ENCODE measurements around the gene LAMA2. TPM values are rescaled to one million over a fixed set of nuclear protein-coding genes. Genes with fewer than 3 reads are reported as not detected.

The LAMA2 gene
- total RNA-seq, 1 experiment from 2014 or later: 0.02 TPM

GRCh38 chr6:128863983-128864382 is 19.0 kb upstream of the LAMA2 start:
- POLR2A ChIA-PET: no interaction called here
- no peak overlapping the region for H3K4me3 Mint-ChIP-seq (ENCODE audit: unreplicated experiment)
- BruUV-seq (replicated peaks): no TSS peak
- Histone ChIP-seq H3K4me3 (ENCODE audit: low read depth, low read length) (no peak overlapping the region), H3K27me3 (replicated peaks; ENCODE audit: control insufficient read depth, insufficient read depth, low read length) (no peaks in the 10 kb centered on the region), H3K4me1 (no peaks in the 10 kb centered on the region), H3K9me3 (peaks cover 4% of the 10 kb centered on the region), H3K36me3 (ENCODE audit: control insufficient read depth, insufficient read depth, low read length) (no peaks in the 10 kb centered on the region)
- DNase-seq: no peak
- H3K4me1 Mint-ChIP-seq (ENCODE audit: low read depth, unreplicated experiment): no peaks in the 10 kb centered on the region
- H3K27ac Mint-ChIP-seq (ENCODE audit: unreplicated experiment): no peak overlapping the region
- intact Hi-C loops (cut with micrococcal nuclease; ENCODE audit: unreplicated experiment): no loop called here
- TF ChIP-seq CTCF (IDR thresholded peaks at IDR 0.05; ENCODE audit: insufficient read depth in 1 of 2, low read depth in 1 of 2, low read length in 1 of 2, severe bottlenecking in 1 of 2, unreplicated experiment in 1 of 2): no peak
- peaks cover 3% of the 10 kb centered on the region for H3K27me3 Mint-ChIP-seq (ENCODE audit: insufficient read depth, unreplicated experiment)
- CTCF ChIA-PET: no interaction called here
- peaks cover 6% of the 10 kb centered on the region for H3K36me3 Mint-ChIP-seq (ENCODE audit: insufficient read depth, unreplicated experiment)
- H3K9me3 Mint-ChIP-seq (ENCODE audit: unreplicated experiment): peaks cover 23% of the 10 kb centered on the region

GRCh38 chr6:128870746-128871145 is 12.2 kb upstream of the LAMA2 start:
- ChIA-PET POLR2A (no interaction called here), CTCF (no interaction called here)
- no peak for DNase-seq
- no peak overlapping the region for H3K4me3 ChIP-seq (ENCODE audit: low read depth, low read length)
- H3K9me3 Mint-ChIP-seq (ENCODE audit: unreplicated experiment): no peaks in the 10 kb centered on the region
- H3K4me1 ChIP-seq: no peaks in the 10 kb centered on the region
- TF ChIP-seq CTCF (IDR thresholded peaks at IDR 0.05; ENCODE audit: insufficient read depth in 1 of 2, low read depth in 1 of 2, low read length in 1 of 2, severe bottlenecking in 1 of 2, unreplicated experiment in 1 of 2): no peak
- H3K27me3 ChIP-seq (replicated peaks; ENCODE audit: control insufficient read depth, insufficient read depth, low read length): no peaks in the 10 kb centered on the region
- H3K4me3 Mint-ChIP-seq (ENCODE audit: unreplicated experiment): no peak overlapping the region
- no peak overlapping the region for H3K27ac Mint-ChIP-seq (ENCODE audit: unreplicated experiment)
- no peaks in the 10 kb centered on the region for H3K36me3 Mint-ChIP-seq (ENCODE audit: insufficient read depth, unreplicated experiment)
- BruUV-seq (replicated peaks): no TSS peak
- H3K4me1 Mint-ChIP-seq (ENCODE audit: low read depth, unreplicated experiment): no peaks in the 10 kb centered on the region
- no peaks in the 10 kb centered on the region for H3K9me3 ChIP-seq
- peaks cover 1% of the 10 kb centered on the region for H3K27me3 Mint-ChIP-seq (ENCODE audit: insufficient read depth, unreplicated experiment)
- H3K36me3 ChIP-seq (ENCODE audit: control insufficient read depth, insufficient read depth, low read length): no peaks in the 10 kb centered on the region
- intact Hi-C loops (cut with micrococcal nuclease; ENCODE audit: unreplicated experiment): no loop called here

GRCh38 chr6:128874863-128875262 is 8.1 kb upstream of the LAMA2 start:
- intact Hi-C loops (cut with micrococcal nuclease; ENCODE audit: unreplicated experiment): no loop called here
- Mint-ChIP-seq H3K36me3 (ENCODE audit: insufficient read depth, unreplicated experiment) (no peaks in the 10 kb centered on the region), H3K9me3 (ENCODE audit: unreplicated experiment) (no peaks in the 10 kb centered on the region), H3K4me3 (ENCODE audit: unreplicated experiment) (no peak overlapping the region), H3K4me1 (ENCODE audit: low read depth, unreplicated experiment) (no peaks in the 10 kb centered on the region), H3K27ac (ENCODE audit: unreplicated experiment) (no peak overlapping the region), H3K27me3 (ENCODE audit: insufficient read depth, unreplicated experiment) (no peaks in the 10 kb centered on the region)
- ChIA-PET POLR2A (no interaction called here), CTCF (no interaction called here)
- BruUV-seq (replicated peaks): no TSS peak
- DNase-seq: no peak
- TF ChIP-seq CTCF (IDR thresholded peaks at IDR 0.05; ENCODE audit: insufficient read depth in 1 of 2, low read depth in 1 of 2, low read length in 1 of 2, severe bottlenecking in 1 of 2, unreplicated experiment in 1 of 2): no peak
- Histone ChIP-seq H3K36me3 (ENCODE audit: control insufficient read depth, insufficient read depth, low read length) (no peaks in the 10 kb centered on the region), H3K4me1 (no peaks in the 10 kb centered on the region), H3K27me3 (replicated peaks; ENCODE audit: control insufficient read depth, insufficient read depth, low read length) (no peaks in the 10 kb centered on the region), H3K4me3 (ENCODE audit: low read depth, low read length) (no peak overlapping the region), H3K9me3 (no peaks in the 10 kb centered on the region)
